Measurements from ENCODE around the gene USHBP1. TPM values are rescaled to one million over a fixed set of nuclear protein-coding genes. Genes with fewer than 3 reads are reported as not detected.
A peak's percentile ranks its signal among the peaks of the same experiment; 100 is the strongest.

The USHBP1 gene
- total RNA-seq, 4 donors from 2014 or later, result 1.6 to 11.6 (median 2.5) TPM

GRCh38 chr19:17219286-17219685, 45.3 kb downstream of the USHBP1 start:
- H3K36me3 ChIP-seq, result peaks cover 0 to 31% (median 0%) of the 10 kb centered on the region in 3 donors

GRCh38 chr19:17216058-17216670, 48.4 kb downstream of the USHBP1 start:
- H3K4me1 ChIP-seq, result peaks cover 0 to 22% (median 5%) of the 10 kb centered on the region in 4 donors
- TF ChIP-seq POLR2A (IDR thresholded peaks at IDR 0.05), result no peak
- no peak for TF ChIP-seq CTCF (IDR thresholded peaks at IDR 0.05)
- peaks cover 0 to 54% (median 0%) of the 10 kb centered on the region in 3 donors for H3K36me3 ChIP-seq
- H3K4me3 ChIP-seq, result peak overlapping the region in 3 of 4 donors; percentile 64 to 78 (median 73)
- H3K27ac ChIP-seq, result peak overlapping the region in 2 of 4 donors; percentile 93 to 96
- no peaks in the 10 kb centered on the region for H3K9me3 ChIP-seq
- DNase-seq, result no peak
- no peaks in the 10 kb centered on the region for H3K27me3 ChIP-seq

More at GRCh38 chr19:17219286-17219685, 45.3 kb downstream of the USHBP1 start:
- Histone ChIP-seq H3K27ac (no peak overlapping the region), H3K27me3 (no peaks in the 10 kb centered on the region), H3K4me3 (no peak overlapping the region), H3K9me3 (no peaks in the 10 kb centered on the region), H3K4me1 (peaks cover 0 to 22% (median 5%) of the 10 kb centered on the region in 4 donors)
- DNase-seq, result no peak
- TF ChIP-seq POLR2A (IDR thresholded peaks at IDR 0.05) (no peak), CTCF (IDR thresholded peaks at IDR 0.05) (no peak)

- Histone ChIP-seq H3K27me3 (no peaks in the 10 kb centered on the region), H3K36me3 (peaks cover 0 to 61% (median 0%) of the 10 kb centered on the region in 3 donors), H3K4me1 (peaks cover 0 to 20% (median 5%) of the 10 kb centered on the region in 4 donors), H3K4me3 (peak within 1 kb of the TSS; percentile 56 to 78 (median 68)), H3K9me3 (no peaks in the 10 kb centered on the region), H3K27ac (peak within 1 kb of the TSS; percentile 85 to 96 (median 89))
- peak; percentile 92 to 96 (median 92) for DNase-seq
- TF ChIP-seq POLR2A (IDR thresholded peaks at IDR 0.05), result peak; percentile 48 to 62
- TF ChIP-seq CTCF (IDR thresholded peaks at IDR 0.05), result no peak
Measured at GRCh38 chr19:17215127-17215971, 49.2 kb downstream of the USHBP1 start, which contains the start of gene USE1. USE1 (plus strand) TSS chr19:17215357; CDS start chr19:17215406, 49 bp downstream.

- Histone ChIP-seq H3K9me3 (no peaks in the 10 kb centered on the region), H3K27ac (peak overlapping the region; percentile 85 to 96 (median 89)), H3K4me3 (peak overlapping the region; percentile 56 to 78 (median 68)), H3K36me3 (peaks cover 0 to 68% (median 0%) of the 10 kb centered on the region in 3 donors), H3K27me3 (no peaks in the 10 kb centered on the region), H3K4me1 (peaks cover 0 to 13% (median 5%) of the 10 kb centered on the region in 4 donors)
- TF ChIP-seq POLR2A (IDR thresholded peaks at IDR 0.05), result no peak
- TF ChIP-seq CTCF (IDR thresholded peaks at IDR 0.05), result no peak
- no peak for DNase-seq
Measured at GRCh38 chr19:17214508-17215126, 49.9 kb downstream of the USHBP1 start.

- no peak for DNase-seq
- H3K4me3 ChIP-seq, result no peak overlapping the region
- no peaks in the 10 kb centered on the region for H3K27me3 ChIP-seq
- no peaks in the 10 kb centered on the region for H3K9me3 ChIP-seq
- H3K4me1 ChIP-seq, result peaks cover 0 to 13% (median 5%) of the 10 kb centered on the region in 4 donors
- no peak for TF ChIP-seq POLR2A (IDR thresholded peaks at IDR 0.05)
- no peak for TF ChIP-seq CTCF (IDR thresholded peaks at IDR 0.05)
- H3K36me3 ChIP-seq, result peaks cover 0 to 71% (median 0%) of the 10 kb centered on the region in 3 donors
- H3K27ac ChIP-seq, result no peak overlapping the region
Measured at GRCh38 chr19:17213334-17213733, 51.2 kb downstream of the USHBP1 start.

All from Peyer's patch (tissue), 4 donors.